HEK293T (cell line): Measurements from ENCODE around the gene ADIG.

ENCODE experiments used
- LEF1 ChIP-seq: fragments of 450-650 bp; IDR thresholded peaks from 2 replicates; pipeline ENCODE4 v1.6.1; 2017; ENCODE audit warnings: mild to moderate bottlenecking, borderline replicate concordance
- NFRKB ChIP-seq: fragments of 450-650 bp; IDR thresholded peaks from 2 replicates; pipeline ENCODE4 v1.6.1; 2016; ENCODE audit warnings: mild to moderate bottlenecking, moderate library complexity
- SUZ12 ChIP-seq: fragments of 450-650 bp; IDR thresholded peaks from 2 replicates; pipeline ENCODE4 v1.6.1; 2016; ENCODE audit warnings: mild to moderate bottlenecking

DNA sequence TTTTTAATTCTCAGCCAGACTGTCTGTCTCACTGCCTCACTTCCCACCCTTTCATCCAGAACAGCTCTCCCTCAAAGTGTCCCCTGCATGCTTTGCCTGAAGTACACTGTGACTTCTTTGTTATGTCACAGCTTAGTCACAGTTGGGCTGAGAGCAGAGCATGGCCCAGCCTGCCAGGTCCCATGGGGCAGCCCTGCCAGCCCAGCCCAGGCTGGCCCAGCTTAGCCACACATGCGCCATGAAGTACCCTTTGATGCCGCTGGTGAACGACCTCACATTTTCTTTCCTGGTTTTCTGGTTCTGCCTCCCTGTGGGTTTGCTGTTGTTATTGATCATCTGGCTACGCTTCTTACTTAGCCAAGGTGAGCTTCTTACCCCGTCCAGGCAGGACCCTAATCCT lies at the start of gene ADIG:
- TF ChIP-seq NFRKB (no peak), LEF1 (no peak), SUZ12 (no peak)
